SU-DHL-6 (cell line): ENCODE data around the gene PTDSS2.

ENCODE experiments used
- EZH2phosphoT487 ChIP-seq: fragments of 200-600 bp; sonication (generic), shearing (Covaris generic); conservative IDR thresholded peaks from 2 replicates; pipeline ENCODE4 v1.6.1; 2018; ENCODE audit warnings: mild to moderate bottlenecking, antibody characterized with exemption, low read length, moderate library complexity, mixed read lengths
- TF ChIP-seq, protein P1 (sequence below): fragments of 200-600 bp; sonication (generic); IDR thresholded peaks from one replicate; pipeline ENCODE4 v1.5.1; 2017; ENCODE audit warnings: antibody characterized with exemption, mild to moderate bottlenecking, low read length, moderate library complexity; ENCODE audit not compliant: insufficient read depth, poor library complexity, severe bottlenecking

DNA sequence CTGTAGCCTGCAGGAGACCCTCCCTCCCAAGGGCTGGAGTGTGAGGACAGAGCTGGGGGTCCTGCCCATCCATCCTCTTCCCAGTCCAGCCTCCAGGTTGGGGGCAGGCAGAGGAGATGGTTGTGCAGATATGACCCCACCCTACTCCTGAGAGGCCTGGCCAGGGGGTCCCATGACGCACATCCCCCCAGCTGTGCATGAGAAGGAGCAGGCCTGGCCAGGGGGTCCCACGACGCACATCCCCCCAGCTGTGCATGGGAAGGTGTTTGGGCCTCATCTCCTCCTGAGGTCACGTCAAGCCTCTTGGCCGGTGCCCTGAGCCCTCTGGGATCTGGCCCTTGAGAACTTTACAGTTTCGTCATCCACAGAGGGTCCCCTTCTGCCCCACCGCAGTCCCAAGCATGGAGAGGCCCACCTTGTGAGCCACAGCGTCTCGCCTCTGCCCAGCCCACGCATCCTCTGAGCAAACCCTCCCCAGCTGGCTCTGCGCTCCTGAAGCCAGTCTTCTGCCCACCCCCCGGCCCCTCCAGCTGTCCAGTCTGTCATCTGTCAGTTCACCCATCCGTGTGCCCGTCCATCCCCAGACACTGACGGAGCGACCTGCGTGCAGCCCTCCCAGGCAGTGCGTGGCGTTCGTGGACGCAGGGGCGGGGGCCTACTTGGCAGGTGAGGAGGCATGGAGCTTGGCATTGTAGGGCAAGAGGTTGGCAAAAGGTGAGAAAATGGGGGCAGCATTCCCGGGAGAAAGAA lies 10.6 kb upstream of the PTDSS2 start:
- TF ChIP-seq, protein P1, sequence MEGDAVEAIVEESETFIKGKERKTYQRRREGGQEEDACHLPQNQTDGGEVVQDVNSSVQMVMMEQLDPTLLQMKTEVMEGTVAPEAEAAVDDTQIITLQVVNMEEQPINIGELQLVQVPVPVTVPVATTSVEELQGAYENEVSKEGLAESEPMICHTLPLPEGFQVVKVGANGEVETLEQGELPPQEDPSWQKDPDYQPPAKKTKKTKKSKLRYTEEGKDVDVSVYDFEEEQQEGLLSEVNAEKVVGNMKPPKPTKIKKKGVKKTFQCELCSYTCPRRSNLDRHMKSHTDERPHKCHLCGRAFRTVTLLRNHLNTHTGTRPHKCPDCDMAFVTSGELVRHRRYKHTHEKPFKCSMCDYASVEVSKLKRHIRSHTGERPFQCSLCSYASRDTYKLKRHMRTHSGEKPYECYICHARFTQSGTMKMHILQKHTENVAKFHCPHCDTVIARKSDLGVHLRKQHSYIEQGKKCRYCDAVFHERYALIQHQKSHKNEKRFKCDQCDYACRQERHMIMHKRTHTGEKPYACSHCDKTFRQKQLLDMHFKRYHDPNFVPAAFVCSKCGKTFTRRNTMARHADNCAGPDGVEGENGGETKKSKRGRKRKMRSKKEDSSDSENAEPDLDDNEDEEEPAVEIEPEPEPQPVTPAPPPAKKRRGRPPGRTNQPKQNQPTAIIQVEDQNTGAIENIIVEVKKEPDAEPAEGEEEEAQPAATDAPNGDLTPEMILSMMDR: no peak
- no peak for TF ChIP-seq EZH2phosphoT487
